H1 (cell line): ENCODE results near the gene AMT. TPM values are rescaled to one million over a fixed set of nuclear protein-coding genes. Genes with fewer than 3 reads are reported as not detected.

Source experiments
- CTCF ChIA-PET: fragments of 300-600 bp; sonication (Branson Sonifier 250); formaldehyde crosslinking; loops from one replicate; lab custom pipeline; 2021; ENCODE audit not compliant: partially characterized antibody; lab: Charles Lee
- POLR2A ChIA-PET: fragments of 300-600 bp; sonication (Branson Sonifier 250); formaldehyde crosslinking; loops from one replicate; lab custom pipeline; 2021; ENCODE audit warnings: inconsistent platforms; ENCODE audit not compliant: partially characterized antibody; lab: Charles Lee
- DNase-seq, 2 experiments: peaks; one replicate each; pipeline versions ENCODE4 v3.0.0 to v3.0.0-alpha.2; 2010 to 2022; ENCODE audit warnings: low spot score in 2 of 2, low read depth in 1 of 2, mixed read lengths in 1 of 2
- FAIRE-seq: peaks from 2 replicates; lab custom pipeline; 2011; peaks lifted over from hg19 to GRCh38; lab: Jason Lieb, UNC
- H2AFZ ChIP-seq: 2 replicates; pipeline ENCODE4 v1.8.1; 2012; ENCODE audit warnings: low read length, inconsistent platforms
- H2AK5ac ChIP-seq: 2 replicates; pipeline ENCODE4 v1.6.1; 2013; ENCODE audit warnings: low read depth, low read length
- H2BK120ac ChIP-seq: replicated peaks from 2 replicates; pipeline ENCODE3; 2013; ENCODE audit warnings: low read depth, low read length, inconsistent platforms
- H2BK12ac ChIP-seq: 2 replicates; pipeline ENCODE4 v1.6.1; 2013; ENCODE audit warnings: low read depth, low read length
- H2BK15ac ChIP-seq: 2 replicates; pipeline ENCODE4 v1.6.1; 2013; ENCODE audit warnings: low read length
- H2BK20ac ChIP-seq: 2 replicates; pipeline ENCODE4 v1.6.1; 2013; ENCODE audit warnings: low read length
- H2BK5ac ChIP-seq: 2 replicates; pipeline ENCODE4 v1.6.1; 2013; ENCODE audit warnings: low read depth, low read length
- H3K14ac ChIP-seq: 2 replicates; pipeline ENCODE4 v1.6.1; 2013; ENCODE audit warnings: inconsistent platforms; ENCODE audit not compliant: insufficient read length
- H3K18ac ChIP-seq: 2 replicates; pipeline ENCODE4 v1.6.1; 2013; ENCODE audit warnings: low read length; ENCODE audit errors: extremely low read depth
- H3K23ac ChIP-seq: 2 replicates; pipeline ENCODE4 v1.6.1; 2013; ENCODE audit warnings: inconsistent platforms; ENCODE audit not compliant: insufficient read length
- H3K23me2 ChIP-seq: 2 replicates; pipeline ENCODE4 v1.6.1; 2013; ENCODE audit warnings: low read depth, low read length
- H3K27ac ChIP-seq: 2 replicates; pipeline ENCODE4 v1.6.1; 2011; ENCODE audit warnings: low read depth, low read length, inconsistent platforms
- H3K27me3 ChIP-seq, 4 experiments: replicated peaks in 1 of 4; 1 replicate in 1 of 4; 2 replicates in 3 of 4; pipeline versions ENCODE4 v1.6.1 to v1.8.1; 2011 to 2013; ENCODE audit warnings: low read length in 3 of 4, mild to moderate bottlenecking in 3 of 4, inconsistent platforms in 2 of 4, mixed read lengths in 2 of 4, moderate library complexity in 1 of 4; ENCODE audit not compliant: control insufficient read depth in 3 of 4, insufficient read depth in 3 of 4; ENCODE audit errors: extremely low read depth in 1 of 4
- H3K36me3 ChIP-seq, 4 experiments: 2 replicates each; pipeline versions ENCODE4 v1.6.1 to v1.8.1; 2011 to 2013; ENCODE audit warnings: mild to moderate bottlenecking in 4 of 4, low read length in 3 of 4, moderate library complexity in 2 of 4, control low read depth in 1 of 4, inconsistent platforms in 1 of 4; ENCODE audit not compliant: insufficient read depth in 4 of 4, control insufficient read depth in 2 of 4
- H3K4ac ChIP-seq: replicated peaks from 2 replicates; pipeline ENCODE3; 2013; ENCODE audit warnings: low read length, low read depth, mixed read lengths, inconsistent platforms; ENCODE audit not compliant: insufficient read length
- H3K4me1 ChIP-seq, 4 experiments: replicated peaks in 1 of 4; 1 replicate in 1 of 4; 2 replicates in 3 of 4; pipeline versions ENCODE4 v1.6.1 to v1.8.1; 2011 to 2013; ENCODE audit warnings: low read length in 3 of 4, inconsistent platforms in 2 of 4, mixed read lengths in 1 of 4; ENCODE audit not compliant: insufficient read depth in 4 of 4, control insufficient read depth in 3 of 4
- H3K4me2 ChIP-seq, 2 experiments: 2 replicates each; pipeline versions ENCODE4 v1.6.1 to v1.8.1; 2011 to 2013; ENCODE audit warnings: low read depth in 2 of 2, low read length in 2 of 2, control low read depth in 1 of 2, inconsistent platforms in 1 of 2, mild to moderate bottlenecking in 1 of 2; ENCODE audit not compliant: insufficient read depth in 1 of 2
- H3K4me3 ChIP-seq, 4 experiments: fragments of 200-600, 300-600 bp in 1 of 4; sonication (generic), shearing (Covaris generic), sonication (Bioruptor Twin) in 1 of 4; 2 replicates each; pipeline versions ENCODE4 v1.5.1 to v1.8.1; 2011 to 2016; ENCODE audit warnings: low read length in 4 of 4, low read depth in 3 of 4, control low read depth in 2 of 4, inconsistent platforms in 2 of 4, mild to moderate bottlenecking in 2 of 4, mixed read lengths in 1 of 4, moderate library complexity in 1 of 4; ENCODE audit not compliant: insufficient read depth in 2 of 4; ENCODE audit errors: extremely low read depth in 1 of 4
- H3K56ac ChIP-seq: replicated peaks from 2 replicates; pipeline ENCODE3; 2013; ENCODE audit warnings: low read depth, mild to moderate bottlenecking, mixed read lengths, low read length, inconsistent platforms; ENCODE audit not compliant: insufficient read length
- H3K79me1 ChIP-seq: 2 replicates; pipeline ENCODE4 v1.6.1; 2013; ENCODE audit warnings: low read depth, low read length, control low read depth
- H3K79me2 ChIP-seq, 2 experiments: 2 replicates each; pipeline versions ENCODE4 v1.6.1 to v1.8.1; 2012 to 2013; ENCODE audit warnings: low read length in 2 of 2, mild to moderate bottlenecking in 2 of 2, inconsistent platforms in 1 of 2; ENCODE audit not compliant: insufficient read depth in 2 of 2, control insufficient read depth in 1 of 2
- H3K9ac ChIP-seq, 4 experiments: replicated peaks in 1 of 4; 1 replicate in 1 of 4; 2 replicates in 3 of 4; pipeline versions ENCODE4 v1.6.1 to v1.8.1; 2011 to 2013; ENCODE audit warnings: low read depth in 3 of 4, low read length in 3 of 4, control low read depth in 2 of 4, mild to moderate bottlenecking in 2 of 4, moderate library complexity in 2 of 4, inconsistent platforms in 1 of 4; ENCODE audit errors: extremely low read depth in 1 of 4
- H3K9me3 ChIP-seq, 2 experiments: 2 replicates each; pipeline versions ENCODE4 v1.6.1 to v1.8.1; 2012 to 2013; ENCODE audit warnings: mild to moderate bottlenecking in 2 of 2, moderate library complexity in 2 of 2, control low read depth in 1 of 2, inconsistent platforms in 1 of 2, low read depth in 1 of 2, low read length in 1 of 2, mixed read lengths in 1 of 2; ENCODE audit not compliant: insufficient read depth in 2 of 2
- H4K20me1 ChIP-seq, 2 experiments: replicated peaks in 1 of 2; 2 replicates each; pipeline versions ENCODE3 to v1.8.1; 2011 to 2013; ENCODE audit warnings: inconsistent platforms in 2 of 2, low read length in 2 of 2, mild to moderate bottlenecking in 1 of 2; ENCODE audit not compliant: insufficient read depth in 2 of 2, control insufficient read depth in 1 of 2
- H4K5ac ChIP-seq: 2 replicates; pipeline ENCODE4 v1.6.1; 2013; ENCODE audit warnings: low read length, low read depth, mixed read lengths, inconsistent platforms; ENCODE audit not compliant: insufficient read length
- H4K8ac ChIP-seq: 2 replicates; pipeline ENCODE4 v1.8.0; 2013; ENCODE audit warnings: mild to moderate bottlenecking, moderate library complexity, low read length, inconsistent platforms; ENCODE audit not compliant: insufficient read depth; ENCODE audit errors: extremely low read depth
- H4K91ac ChIP-seq: replicated peaks from 2 replicates; pipeline ENCODE3; 2013; ENCODE audit warnings: low read length, mixed read lengths, inconsistent platforms; ENCODE audit not compliant: insufficient read length
- ASH2L ChIP-seq: fragments of 200-600, 300-600 bp; sonication (generic); IDR thresholded peaks from one replicate; pipeline ENCODE4 v1.7.1; 2017; ENCODE audit warnings: low read length
- ATF3 ChIP-seq: IDR thresholded peaks from 2 replicates; pipeline ENCODE4 v1.6.1; 2011; ENCODE audit warnings: low read depth, mild to moderate bottlenecking, low read length; ENCODE audit not compliant: insufficient read depth
- CBX5 ChIP-seq: fragments of 300-800, 300-1000 bp; sonication (generic); IDR thresholded peaks from 2 replicates; pipeline ENCODE4 v1.7.1; 2016; ENCODE audit warnings: antibody characterized with exemption, low read length, low read depth
- CHD1 ChIP-seq: IDR thresholded peaks from 2 replicates; pipeline ENCODE4 v1.6.1; 2012; ENCODE audit warnings: low read depth, low read length, improper control_type of control experiment
- CREB1 ChIP-seq: IDR thresholded peaks from 2 replicates; pipeline ENCODE4 v1.6.1; 2012; ENCODE audit warnings: inconsistent platforms
- CTBP2 ChIP-seq: IDR thresholded peaks from 2 replicates; pipeline ENCODE4 v1.7.0; 2011; ENCODE audit warnings: borderline replicate concordance, mild to moderate bottlenecking, moderate library complexity, mixed read lengths, low read length; ENCODE audit not compliant: insufficient read depth, insufficient read length
- EP300 ChIP-seq, 2 experiments: IDR thresholded peaks; 1 replicate in 1 of 2; 2 replicates in 1 of 2; pipeline ENCODE4 v1.6.1; 2011 to 2012; ENCODE audit warnings: low read depth in 2 of 2, low read length in 2 of 2, mild to moderate bottlenecking in 2 of 2, borderline replicate concordance in 1 of 2, inconsistent platforms in 1 of 2, moderate library complexity in 1 of 2
- EZH2 ChIP-seq: fragments of 200-600 bp; sonication (generic); IDR thresholded peaks from 2 replicates; pipeline ENCODE4 v1.7.1; 2012; ENCODE audit warnings: low read depth, mild to moderate bottlenecking, moderate library complexity, low read length, inconsistent platforms; ENCODE audit not compliant: severe bottlenecking
- NRF1 ChIP-seq: IDR thresholded peaks from 2 replicates; pipeline ENCODE4 v1.6.1; 2011; ENCODE audit warnings: mild to moderate bottlenecking, low read depth, low read length, improper control_type of control experiment
- SP1 ChIP-seq: IDR thresholded peaks from 2 replicates; pipeline ENCODE4 v1.6.1; 2011; ENCODE audit warnings: low read depth, low read length
- SRF ChIP-seq: IDR thresholded peaks from 2 replicates; pipeline ENCODE4 v1.6.1; 2011; ENCODE audit warnings: mild to moderate bottlenecking, low read depth, low read length, moderate library complexity
- TAF7 ChIP-seq: optimal IDR thresholded peaks from 2 replicates; pipeline ENCODE3; 2011; ENCODE audit warnings: low read depth, mild to moderate bottlenecking, inconsistent platforms, low read length, moderate library complexity, borderline replicate concordance
- TEAD4 ChIP-seq: IDR thresholded peaks from 2 replicates; pipeline ENCODE4 v1.6.1; 2012; ENCODE audit warnings: low read depth, low read length, inconsistent platforms, mixed read lengths
- ZNF274 ChIP-seq: IDR thresholded peaks from 2 replicates; pipeline ENCODE4 v1.7.0; 2012; ENCODE audit warnings: low read length, borderline replicate concordance; ENCODE audit errors: extremely low read depth
- WGBS, 2 experiments: shearing (Covaris generic) in 1 of 2; methylation state at CpG; one replicate each; pipeline versions ENCODE4 v1.1.6 to v1.1.7; 2013 to 2015; ENCODE audit warnings: low lambda C conversion rate in 2 of 2, mixed read lengths in 2 of 2, inconsistent platforms in 1 of 2, low coverage in 1 of 2, missing lambda C conversion rate in 1 of 2; ENCODE audit not compliant: insufficient replicate concordance in 2 of 2, insufficient coverage in 1 of 2, insufficient read length in 1 of 2; ENCODE audit errors: extremely low coverage in 1 of 2, missing lambda C conversion rate in 1 of 2; 5-methylcytosine and 5-hydroxymethylcytosine counted together
- polyA plus RNA-seq, 7 experiments: library from polyadenylated mRNA; depleted of rRNA in 3 of 7; stranded (reverse) in 5 of 7; unstranded in 2 of 7; fragments of >200 nt in 5 of 7; fragments of 200-250 nt in 2 of 7; gene quantifications; 1 replicate in 5 of 7; 2 replicates in 1 of 7; 4 replicates in 1 of 7; pipeline versions ENCODE4 v1.2.1 to v1.2.3, GENCODE V29; 2011 to 2013; ENCODE audit warnings: missing spikeins in 2 of 7, mixed read lengths in 2 of 7
- total RNA-seq: library from RNA; stranded (reverse); fragmentation: NEBNext Ultra II Directional; extraction: Animal tissue kit (Norgen Biotek cat#: 25700); gene quantifications from 2 replicates; pipeline ENCODE4 v1.2.1, GENCODE V29; 2021

AMT gene
- total and polyA plus RNA-seq, 2 of the 8 experiments (the other 6 are each of a cell fraction or from before 2014, with no cell fraction given), result 46.5 to 92.4 TPM

DNA sequence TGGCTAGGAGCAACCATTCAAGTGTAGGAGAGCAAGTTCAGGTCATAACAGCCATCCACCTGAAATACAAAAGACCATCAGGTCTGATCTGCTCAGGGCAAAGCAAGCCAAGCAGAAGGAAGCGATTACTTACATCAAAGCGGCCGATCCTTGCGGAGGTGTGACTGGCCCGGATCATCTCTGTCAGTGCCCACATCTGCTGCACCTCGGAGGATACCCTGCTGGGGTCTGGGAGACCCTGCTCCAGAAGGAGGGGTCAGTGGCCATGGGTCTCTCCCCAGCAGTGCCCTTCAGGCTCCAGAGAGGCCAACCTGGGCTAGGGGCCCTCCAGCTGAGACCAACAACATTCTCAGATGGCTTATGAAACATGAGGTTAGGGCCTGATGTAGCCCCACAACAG lies 2.5 kb upstream of the AMT start:
- Histone ChIP-seq H3K27me3 (0 out of 7 replicates have a peak, but pooled peaks cover 0 to 1% (median 0%) of the 10 kb centered on the region in 4 experiments), H3K14ac (no peak overlapping the region), H3K4me1 (peaks cover 6 to 10% (median 6%) of the 10 kb centered on the region in 4 experiments), H3K9ac (no peak overlapping the region), H2BK15ac (no peak overlapping the region), H2BK12ac (no peak overlapping the region), H4K8ac (no peak overlapping the region), H3K23me2 (peaks cover 13% of the 10 kb centered on the region), H2AK5ac (no peak overlapping the region), H3K23ac (no peak overlapping the region), H4K5ac (no peak overlapping the region), H4K20me1 (peaks cover 0 to 2% of the 10 kb centered on the region in 2 experiments), H3K18ac (no peak overlapping the region), H4K91ac (no peak overlapping the region), H3K27ac (no peak overlapping the region), H3K79me2 (peaks cover 0 to 7% of the 10 kb centered on the region in 2 experiments; a peak in 1 of 4 replicates), H3K79me1 (peaks cover 4% of the 10 kb centered on the region; the same call in 1 of the 2 replicates), H3K36me3 (no peaks in the 10 kb centered on the region; a peak in 1 of 8 replicates), H3K56ac (no peak overlapping the region), H2BK20ac (no peak overlapping the region), H2BK5ac (no peak overlapping the region), H2AFZ (no peak overlapping the region), H3K4me3 (no peak overlapping the region), H2BK120ac (no peak overlapping the region), H3K4me2 (no peak overlapping the region), H3K9me3 (no peaks in the 10 kb centered on the region), H3K4ac (no peak overlapping the region)
- ChIA-PET POLR2A (interaction anchor here (1.0 to 5.9 kb wide), 3 partner anchors 12 to 24 kb away, joined by 3 to 57 read pairs (median 9); partner anchors contain the start of genes RHOA and TCTA), CTCF (interaction anchor here (1.0 to 2.0 kb wide), 5 partner anchors 9 to 247 kb away, joined by 3 to 16 read pairs (median 3); no protein-coding TSS in a partner anchor)
- DNase-seq, result no peak
- 91% methylated on average over 6 of the region's 6 CpGs; no CpG with 5 or more reads in 1 of the 2 experiments for WGBS, 2 experiments
- no peak for FAIRE-seq
- TF ChIP-seq TAF7 (no peak), CBX5 (no peak), ZNF274 (no peak), SRF (no peak), SP1 (no peak), ASH2L (no peak), EZH2 (no peak), NRF1 (no peak), EP300 (IDR thresholded peaks at IDR 0.05; ENCODE audit: borderline replicate concordance in 1 of 2, low read depth in 2 of 2, low read length in 2 of 2) (no peak), TEAD4 (no peak), ATF3 (no peak), CTBP2 (no peak), CHD1 (no peak), CREB1 (no peak)
